PC-9 (cell line): ENCODE measurements around the gene PPEF1. TPM values are rescaled to one million over a fixed set of nuclear protein-coding genes. Genes with fewer than 3 reads are reported as not detected.
"Not testable (repeated sequence)": the region's sequence is repeated elsewhere in the genome, so short reads cannot be mapped to it uniquely, and the experiment has no call there.

Experiments used
- BruUV-seq: library from RNA; stranded (reverse); fragments of 400-500 nt; replicated peaks from 2 replicates; lab custom pipeline; 2021; lab: Mats Ljungman, UMichigan
- CTCF ChIA-PET: fragments of 300-600 bp; sonication (Branson Sonifier 250); formaldehyde crosslinking; loops from one replicate; lab custom pipeline; 2022; ENCODE audit warnings: antibody characterized with exemption; lab: Charles Lee
- POLR2A ChIA-PET: fragments of 300-600 bp; sonication (Branson Sonifier 250); formaldehyde crosslinking; loops from one replicate; lab custom pipeline; 2022; ENCODE audit warnings: antibody characterized with exemption; ENCODE audit not compliant: unreplicated experiment; lab: Charles Lee
- DNase-seq, 2 experiments: peaks; one replicate each; pipeline versions ENCODE4 v3.0.0 to v3.0.0-alpha.2; 2015 to 2022; ENCODE audit warnings: mixed read lengths in 1 of 2
- H2AFZ ChIP-seq: fragments of 200-600 bp; sonication (generic); 2 replicates; pipeline ENCODE4 v1.8.1; 2017; ENCODE audit warnings: antibody characterized with exemption
- H3F3A ChIP-seq: fragments of 200-600 bp; sonication (generic); 2 replicates; pipeline ENCODE4 v1.8.1; 2017; ENCODE audit warnings: antibody characterized with exemption, mild to moderate bottlenecking, low read depth; ENCODE audit not compliant: insufficient read depth
- H3K27ac ChIP-seq: fragments of 200-600 bp; sonication (generic); 2 replicates; pipeline ENCODE4 v1.6.1; 2016; ENCODE audit warnings: mixed run types
- H3K27me3 ChIP-seq: fragments of 200-600 bp; sonication (generic); 2 replicates; pipeline ENCODE4 v1.6.1; 2016; ENCODE audit warnings: low read depth, mixed run types; ENCODE audit not compliant: insufficient read depth
- H3K36me3 ChIP-seq: fragments of 200-600 bp; sonication (generic); 2 replicates; pipeline ENCODE4 v1.6.1; 2016; ENCODE audit warnings: low read depth, mixed run types
- H3K4me1 ChIP-seq: fragments of 200-600 bp; sonication (generic); replicated peaks from 2 replicates; pipeline ENCODE4 v1.6.1; 2016; ENCODE audit warnings: mixed run types; ENCODE audit not compliant: insufficient read depth
- H3K4me2 ChIP-seq: fragments of 200-600 bp; sonication (generic); 2 replicates; pipeline ENCODE4 v1.6.1; 2017; ENCODE audit warnings: mixed run types
- H3K4me3 ChIP-seq: fragments of 200-600 bp; sonication (generic); 2 replicates; pipeline ENCODE4 v1.6.1; 2016; ENCODE audit warnings: mixed run types
- H3K79me2 ChIP-seq: fragments of 200-600 bp; sonication (generic); 2 replicates; pipeline ENCODE4 v1.6.1; 2017; ENCODE audit warnings: low read depth, mixed run types
- H3K9me2 ChIP-seq: fragments of 200-600 bp; sonication (generic); 2 replicates; pipeline ENCODE4 v1.8.1; 2017; ENCODE audit warnings: mild to moderate bottlenecking; ENCODE audit not compliant: insufficient read depth
- H3K9me3 ChIP-seq: fragments of 200-600 bp; sonication (generic); 2 replicates; pipeline ENCODE4 v1.8.1; 2016; ENCODE audit warnings: low read depth; ENCODE audit not compliant: insufficient read depth
- H4K20me1 ChIP-seq: fragments of 200-600 bp; sonication (generic); 2 replicates; pipeline ENCODE4 v1.8.1; 2017; ENCODE audit not compliant: insufficient read depth
- EZH2 ChIP-seq: fragments of 200-600 bp; sonication (generic); IDR thresholded peaks from 2 replicates; pipeline ENCODE4 v1.8.0; 2017; ENCODE audit warnings: antibody characterized with exemption, low read depth
- intact Hi-C: fragments of 100-400 bp; cut with micrococcal nuclease; formaldehyde crosslinking; loops from one replicate; pipeline ENCODE4 v1.10.0; 2022; ENCODE audit not compliant: unreplicated experiment
- total RNA-seq: library from RNA; stranded (reverse); gene quantifications from 2 replicates; pipeline ENCODE4 v1.2.3, GENCODE V29; 2021
- TF ChIP-seq, protein P1 (sequence below): fragments of 200-600 bp; sonication (generic); conservative IDR thresholded peaks from 2 replicates; pipeline ENCODE4 v1.6.1; 2017; ENCODE audit warnings: mixed run types, antibody characterized with exemption, mild to moderate bottlenecking, moderate library complexity

The PPEF1 gene
- total RNA-seq, 1 experiment from 2014 or later = not detected

DNA sequence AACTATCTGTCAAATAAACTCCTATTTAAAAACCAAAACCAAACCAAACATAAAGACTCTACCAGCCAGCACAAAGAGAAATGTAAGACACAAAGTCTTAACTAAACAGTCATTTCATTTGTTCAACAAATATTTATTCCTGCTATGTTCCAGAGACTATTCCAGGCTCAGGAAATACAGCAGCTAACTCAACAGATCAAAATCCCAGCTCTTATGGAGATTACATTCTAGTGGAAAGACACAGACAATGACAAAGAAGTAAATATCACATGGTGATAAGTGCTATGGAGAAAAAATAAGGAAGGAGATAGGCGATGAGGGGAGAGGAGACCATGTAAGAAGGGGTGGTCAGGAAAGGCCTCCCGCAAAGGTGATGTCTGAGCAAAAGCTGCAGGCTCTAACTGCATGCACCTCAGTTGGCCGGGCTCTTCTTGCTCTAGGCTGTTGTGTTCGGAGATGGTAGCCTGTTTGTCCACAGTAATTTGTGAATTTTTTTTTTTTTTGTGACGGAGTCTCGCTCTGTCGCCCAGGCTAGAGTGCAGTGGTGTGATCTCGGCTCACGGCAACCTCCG lies 15.1 kb downstream of the PPEF1 start:
- H3K9me2 ChIP-seq = no peaks in the 10 kb centered on the region
- CTCF ChIA-PET = no interaction called here
- no peaks in the 10 kb centered on the region for H3K36me3 ChIP-seq
- no peak for TF ChIP-seq EZH2
- TF ChIP-seq, protein P1, sequence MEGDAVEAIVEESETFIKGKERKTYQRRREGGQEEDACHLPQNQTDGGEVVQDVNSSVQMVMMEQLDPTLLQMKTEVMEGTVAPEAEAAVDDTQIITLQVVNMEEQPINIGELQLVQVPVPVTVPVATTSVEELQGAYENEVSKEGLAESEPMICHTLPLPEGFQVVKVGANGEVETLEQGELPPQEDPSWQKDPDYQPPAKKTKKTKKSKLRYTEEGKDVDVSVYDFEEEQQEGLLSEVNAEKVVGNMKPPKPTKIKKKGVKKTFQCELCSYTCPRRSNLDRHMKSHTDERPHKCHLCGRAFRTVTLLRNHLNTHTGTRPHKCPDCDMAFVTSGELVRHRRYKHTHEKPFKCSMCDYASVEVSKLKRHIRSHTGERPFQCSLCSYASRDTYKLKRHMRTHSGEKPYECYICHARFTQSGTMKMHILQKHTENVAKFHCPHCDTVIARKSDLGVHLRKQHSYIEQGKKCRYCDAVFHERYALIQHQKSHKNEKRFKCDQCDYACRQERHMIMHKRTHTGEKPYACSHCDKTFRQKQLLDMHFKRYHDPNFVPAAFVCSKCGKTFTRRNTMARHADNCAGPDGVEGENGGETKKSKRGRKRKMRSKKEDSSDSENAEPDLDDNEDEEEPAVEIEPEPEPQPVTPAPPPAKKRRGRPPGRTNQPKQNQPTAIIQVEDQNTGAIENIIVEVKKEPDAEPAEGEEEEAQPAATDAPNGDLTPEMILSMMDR = no peak
- BruUV-seq = no TSS peak
- intact Hi-C loops = no loop called here
- H3K4me1 ChIP-seq = no peaks in the 10 kb centered on the region
- DNase-seq = no peak
- no peak overlapping the region for H2AFZ ChIP-seq
- POLR2A ChIA-PET = interaction anchor here (0.7 kb wide), 1 partner anchor 32 kb away, joined by 6 read pairs; no protein-coding TSS in a partner anchor
- no peaks in the 10 kb centered on the region for H3F3A ChIP-seq
- H3K27ac ChIP-seq = no peak overlapping the region
- H3K79me2 ChIP-seq = no peaks in the 10 kb centered on the region
- no peaks in the 10 kb centered on the region for H4K20me1 ChIP-seq
- H3K4me3 ChIP-seq = no peak overlapping the region
- no peak overlapping the region for H3K4me2 ChIP-seq
- no peaks in the 10 kb centered on the region for H3K9me3 ChIP-seq
- H3K27me3 ChIP-seq = no peaks in the 10 kb centered on the region

DNA sequence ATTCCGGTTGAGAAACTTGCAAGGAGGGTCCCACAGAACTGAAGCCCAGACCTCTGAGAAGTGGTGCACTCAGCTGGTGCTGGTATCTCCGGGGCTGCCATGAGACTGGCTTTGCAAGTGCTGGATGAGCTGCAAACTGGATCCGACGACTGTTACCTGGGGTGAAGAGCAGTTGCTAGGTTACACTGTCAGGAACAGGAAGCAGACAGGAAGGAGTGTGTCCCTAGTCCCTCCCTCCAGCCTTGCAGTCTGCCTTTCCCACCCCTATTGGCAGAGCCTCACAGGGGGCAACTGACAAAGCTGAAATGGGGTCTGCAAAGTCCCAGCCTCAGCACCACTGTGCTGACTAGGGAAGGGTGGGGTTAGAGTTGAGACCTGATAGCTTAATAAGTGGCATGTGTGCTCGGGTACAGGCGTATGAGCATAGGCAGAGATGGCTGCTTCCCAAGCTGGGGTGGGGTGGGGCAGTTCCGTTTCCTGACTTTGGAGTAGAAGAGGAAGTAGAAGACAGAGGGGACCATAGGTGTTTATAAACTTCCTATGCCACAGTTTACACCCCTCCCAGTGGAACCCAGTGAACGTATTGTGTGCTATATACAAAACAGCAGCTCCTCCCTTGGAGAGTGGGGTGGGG lies 18.0 kb downstream of the PPEF1 start:
- intact Hi-C loops = no loop called here
- Histone ChIP-seq H4K20me1 (no peaks in the 10 kb centered on the region), H2AFZ (no peak overlapping the region), H3K4me3 (no peak overlapping the region), H3K36me3 (no peaks in the 10 kb centered on the region), H3K9me3 (no peaks in the 10 kb centered on the region), H3K79me2 (no peaks in the 10 kb centered on the region), H3K4me2 (no peak overlapping the region), H3K27ac (no peak overlapping the region), H3K4me1 (no peaks in the 10 kb centered on the region), H3K9me2 (no peaks in the 10 kb centered on the region), H3F3A (no peaks in the 10 kb centered on the region), H3K27me3 (no peaks in the 10 kb centered on the region)
- no TSS peak for BruUV-seq
- TF ChIP-seq, protein P1 = no peak
- no peak for TF ChIP-seq EZH2
- DNase-seq = no peak
- CTCF ChIA-PET = no interaction called here
- POLR2A ChIA-PET = no interaction called here

DNA sequence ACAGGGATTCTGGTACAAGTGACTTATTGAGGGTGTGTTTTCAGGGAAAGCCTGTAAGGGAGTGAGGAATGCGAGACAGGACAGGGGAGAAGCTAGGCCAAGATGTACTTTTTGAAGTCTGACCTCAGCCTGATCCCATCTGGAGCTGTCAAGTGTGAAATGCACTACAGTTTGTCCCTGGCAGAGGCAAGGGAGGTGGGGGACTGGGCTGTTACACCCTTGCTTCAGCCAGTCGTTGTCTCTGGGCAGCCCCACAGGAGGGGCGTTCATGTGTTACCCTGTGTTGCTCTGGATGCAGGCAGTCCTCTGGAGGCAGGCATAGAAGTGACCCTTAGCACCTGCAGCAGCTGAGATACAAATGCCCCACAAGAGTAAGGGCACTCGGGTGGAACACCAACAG lies 25.8 kb downstream of the PPEF1 start:
- DNase-seq = no peak
- POLR2A ChIA-PET = no interaction called here
- no peak overlapping the region for H3K4me3 ChIP-seq

DNA sequence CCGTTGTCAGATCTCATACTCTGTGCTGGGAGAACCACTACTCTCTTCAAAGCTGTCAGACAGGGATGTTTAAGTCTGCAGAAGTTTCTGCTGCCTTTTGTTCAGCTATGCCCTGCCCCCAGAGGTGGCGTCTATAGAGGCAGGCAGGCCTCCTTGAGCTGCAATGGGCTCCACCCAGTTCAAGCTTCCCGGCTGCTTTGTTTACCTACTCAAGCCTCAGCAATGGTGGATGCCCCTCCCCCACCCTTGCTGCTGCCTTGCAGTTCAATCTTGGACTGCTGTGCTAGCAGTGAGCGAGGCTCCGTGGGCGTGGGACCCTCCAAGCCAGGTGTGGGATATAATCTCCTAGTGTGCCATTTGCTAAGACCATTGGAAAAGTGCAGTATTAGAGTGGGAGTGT lies 32.2 kb downstream of the PPEF1 start:
- H4K20me1 ChIP-seq, BruUV-seq, DNase-seq, H2AFZ ChIP-seq, H3K79me2 ChIP-seq, H3K27ac ChIP-seq, H3K27me3 ChIP-seq, H3K4me1 ChIP-seq, H3K4me3 ChIP-seq, H3K9me2 ChIP-seq, POLR2A ChIA-PET, intact Hi-C loops, H3K36me3 ChIP-seq, H3K9me3 ChIP-seq, H3F3A ChIP-seq, CTCF ChIA-PET: not testable (repeated sequence)
- H3K4me2 ChIP-seq = peak overlapping the region; percentile 39; the same call in 1 of the 2 replicates

More for the DNA sequence above, 25.8 kb downstream of the PPEF1 start:
- no peaks in the 10 kb centered on the region for H3K79me2 ChIP-seq
- intact Hi-C loops = no loop called here
- H3K9me3 ChIP-seq = no peaks in the 10 kb centered on the region
- TF ChIP-seq, protein P1 = no peak
- TF ChIP-seq EZH2 = no peak
- H3K4me1 ChIP-seq = no peaks in the 10 kb centered on the region
- H4K20me1 ChIP-seq = no peaks in the 10 kb centered on the region
- no peaks in the 10 kb centered on the region for H3F3A ChIP-seq
- no peak overlapping the region for H2AFZ ChIP-seq
- BruUV-seq = no TSS peak
- H3K27me3 ChIP-seq = no peaks in the 10 kb centered on the region
- H3K4me2 ChIP-seq = no peak overlapping the region
- H3K9me2 ChIP-seq = no peaks in the 10 kb centered on the region
- no peak overlapping the region for H3K27ac ChIP-seq
- H3K36me3 ChIP-seq = no peaks in the 10 kb centered on the region
- CTCF ChIA-PET = no interaction called here
